Mucosa of descending colon (tissue), 3 donors: ENCODE results near the gene NFIA. TPM values are rescaled to one million over a fixed set of nuclear protein-coding genes. Genes with fewer than 3 reads are reported as not detected.

Experiments
- ATAC-seq: fragments of 200-7000 bp; cut with Tn5 transposase; one replicate; pipeline ENCODE4 v1.9.1; 2020; ENCODE audit warnings: mild to moderate bottlenecking, moderate library complexity
- DNase-seq, 3 donors: peaks; one replicate each; pipeline ENCODE4 v3.0.0-alpha.2; 2020
- H3K36me3 ChIP-seq: fragments of 200-600 bp; one replicate; pipeline ENCODE4 v1.8.0; 2021; ENCODE audit warnings: low read depth, mild to moderate bottlenecking
- H3K4me1 ChIP-seq: fragments of 200-600 bp; one replicate; pipeline ENCODE4 v1.8.0; 2021; ENCODE audit warnings: low read depth, mild to moderate bottlenecking
- H3K4me3 ChIP-seq: fragments of 200-600 bp; one replicate; pipeline ENCODE4 v1.8.0; 2021; ENCODE audit warnings: mild to moderate bottlenecking
- H3K9me3 ChIP-seq: fragments of 200-600 bp; one replicate; pipeline ENCODE4 v1.8.0; 2021; ENCODE audit warnings: mild to moderate bottlenecking
- intact Hi-C, 2 donors: fragments of 100-400 bp; cut with DNase I in 1 of 2; cut with micrococcal nuclease in 1 of 2; formaldehyde crosslinking; loops; one replicate each; pipeline versions ENCODE4 v1.11.0 to v1.11.1; 2022; cut with DNase I, micrococcal nuclease
- total RNA-seq, 3 donors: library from RNA; stranded (reverse); fragmentation: NEBNext Ultra II Directional in 2 of 3; extraction: Animal tissue kit (Norgen Biotek cat#: 25700) in 2 of 3; gene quantifications; one replicate each; pipeline versions ENCODE4 v1.2.1 to v1.2.4, GENCODE V29; 2021 to 2023
- TF ChIP-seq, protein P1 (sequence below): fragments of 200-600 bp; IDR thresholded peaks from one replicate; pipeline ENCODE4 v1.8.0; 2022; ENCODE audit warnings: antibody characterized with exemption, mild to moderate bottlenecking
- donor health status: DM: no; HTN: no; CAD: no; lungs with moderate emphysema.
- donor health status: DM: no; HTN: no; CAD: no.
- donor health status: DM: no; HTN: yes; CAD: no.

NFIA gene
- total RNA-seq, 3 donors from 2014 or later: 46.4 to 145 (median 51.1) TPM

- no peak overlapping the region for H3K4me3 ChIP-seq
- H3K9me3 ChIP-seq: no peaks in the 10 kb centered on the region
- peaks cover 17% of the 10 kb centered on the region for H3K4me1 ChIP-seq
- ATAC-seq (no peak), DNase-seq (no peak)
- no peaks in the 10 kb centered on the region for H3K36me3 ChIP-seq
- TF ChIP-seq, protein P1, sequence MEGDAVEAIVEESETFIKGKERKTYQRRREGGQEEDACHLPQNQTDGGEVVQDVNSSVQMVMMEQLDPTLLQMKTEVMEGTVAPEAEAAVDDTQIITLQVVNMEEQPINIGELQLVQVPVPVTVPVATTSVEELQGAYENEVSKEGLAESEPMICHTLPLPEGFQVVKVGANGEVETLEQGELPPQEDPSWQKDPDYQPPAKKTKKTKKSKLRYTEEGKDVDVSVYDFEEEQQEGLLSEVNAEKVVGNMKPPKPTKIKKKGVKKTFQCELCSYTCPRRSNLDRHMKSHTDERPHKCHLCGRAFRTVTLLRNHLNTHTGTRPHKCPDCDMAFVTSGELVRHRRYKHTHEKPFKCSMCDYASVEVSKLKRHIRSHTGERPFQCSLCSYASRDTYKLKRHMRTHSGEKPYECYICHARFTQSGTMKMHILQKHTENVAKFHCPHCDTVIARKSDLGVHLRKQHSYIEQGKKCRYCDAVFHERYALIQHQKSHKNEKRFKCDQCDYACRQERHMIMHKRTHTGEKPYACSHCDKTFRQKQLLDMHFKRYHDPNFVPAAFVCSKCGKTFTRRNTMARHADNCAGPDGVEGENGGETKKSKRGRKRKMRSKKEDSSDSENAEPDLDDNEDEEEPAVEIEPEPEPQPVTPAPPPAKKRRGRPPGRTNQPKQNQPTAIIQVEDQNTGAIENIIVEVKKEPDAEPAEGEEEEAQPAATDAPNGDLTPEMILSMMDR: no peak
- intact Hi-C loops: no loop called here
These were observed 52.9 kb downstream of the NFIA start for GRCh38 chr1:61135291-61135690.

- ATAC-seq: no peak
- no peak overlapping the region for H3K4me3 ChIP-seq
- H3K9me3 ChIP-seq: no peaks in the 10 kb centered on the region
- no peaks in the 10 kb centered on the region for H3K36me3 ChIP-seq
- TF ChIP-seq, protein P1: no peak
- no peak for DNase-seq
- H3K4me1 ChIP-seq: peaks cover 27% of the 10 kb centered on the region
- intact Hi-C loops: no loop called here
These were observed 55.9 kb downstream of the NFIA start for GRCh38 chr1:61138305-61138704.

DNA sequence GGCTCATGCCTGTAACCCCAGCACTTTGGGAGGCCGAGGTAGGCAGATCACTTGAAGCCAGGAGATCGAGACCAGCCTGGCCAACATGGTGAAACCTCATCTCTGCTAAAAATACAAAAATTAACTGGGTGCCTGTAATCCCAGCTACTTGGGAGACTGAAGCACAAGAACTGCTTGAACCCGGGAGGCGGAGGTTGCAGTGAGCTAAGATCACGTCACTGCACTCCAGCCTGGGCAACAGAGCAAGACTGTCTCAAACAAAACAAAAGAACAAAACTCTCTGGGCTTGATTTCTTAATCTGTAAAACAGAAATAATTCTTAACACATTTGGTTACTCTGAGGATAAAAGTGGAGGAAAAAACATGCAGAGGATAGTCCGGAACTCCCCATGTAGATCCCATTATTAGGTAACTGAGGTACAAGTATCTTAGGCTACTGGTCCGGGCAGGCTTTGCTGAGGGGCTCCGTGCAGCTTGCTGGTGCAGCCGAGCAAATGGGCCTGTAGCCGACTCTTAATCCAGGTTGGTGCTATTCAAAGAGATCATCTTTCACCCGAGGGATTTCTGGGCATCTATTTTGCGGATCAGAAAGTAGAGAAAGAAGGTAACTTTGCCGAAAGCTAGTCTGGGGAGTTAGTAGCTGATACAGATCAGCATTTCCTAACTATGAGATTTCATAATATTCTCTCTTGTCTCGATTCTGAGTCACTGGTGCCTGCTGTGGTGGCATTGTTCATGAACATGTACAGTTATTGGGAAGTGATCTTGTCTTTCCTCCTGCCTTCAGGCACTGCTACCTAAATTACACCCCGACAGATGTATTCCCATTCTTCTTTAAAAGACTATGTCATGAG is 56.8 kb downstream of the NFIA start:
- ATAC-seq (no peak), DNase-seq (no peak)
- Histone ChIP-seq H3K36me3 (no peaks in the 10 kb centered on the region), H3K4me3 (no peak overlapping the region), H3K4me1 (peaks cover 22% of the 10 kb centered on the region), H3K9me3 (no peaks in the 10 kb centered on the region)
- TF ChIP-seq, protein P1: no peak
- intact Hi-C loops: no loop called here

- DNase-seq (no peak), ATAC-seq (no peak)
- Histone ChIP-seq H3K4me1 (peaks cover 22% of the 10 kb centered on the region), H3K36me3 (no peaks in the 10 kb centered on the region), H3K4me3 (no peak overlapping the region), H3K9me3 (no peaks in the 10 kb centered on the region)
- intact Hi-C loops: no loop called here
- TF ChIP-seq, protein P1: no peak
These were observed 57.6 kb downstream of the NFIA start for GRCh38 chr1:61139775-61140549.

DNA sequence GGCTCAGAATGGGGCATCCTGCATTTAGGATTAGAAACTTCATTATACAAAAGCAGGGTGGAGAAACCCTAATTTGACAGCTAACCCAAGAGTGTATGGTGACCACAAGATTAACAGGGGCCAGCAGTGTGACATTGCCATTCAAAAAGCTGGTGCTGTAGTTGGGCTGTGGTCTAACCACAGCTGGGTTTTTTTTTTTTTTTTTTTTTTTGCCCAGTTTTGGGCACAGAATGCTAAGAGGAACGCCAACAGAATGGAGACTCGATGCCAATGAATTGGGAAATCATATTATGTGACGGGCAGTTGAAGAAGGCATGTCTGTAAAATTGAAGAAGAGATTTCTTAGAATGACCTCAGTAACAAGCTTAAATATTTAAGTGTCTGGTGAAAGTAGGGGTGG is 58.4 kb downstream of the NFIA start:
- TF ChIP-seq, protein P1: no peak
- Histone ChIP-seq H3K4me1 (peaks cover 22% of the 10 kb centered on the region), H3K9me3 (no peaks in the 10 kb centered on the region), H3K36me3 (no peaks in the 10 kb centered on the region), H3K4me3 (no peak overlapping the region)
- intact Hi-C loops: no loop called here
- DNase-seq (no peak), ATAC-seq (no peak)
